Liver (tissue), 9 donors: ENCODE measurements around the gene FAM221B. TPM values are rescaled to one million over a fixed set of nuclear protein-coding genes. Genes with fewer than 3 reads are reported as not detected.

Experiments used
- DNase-seq: peaks from one replicate; pipeline ENCODE4 v3.0.0-alpha.2; 2017; ENCODE audit warnings: low spot score
- H3K27ac ChIP-seq, 2 donors: one replicate each; pipeline ENCODE4 v1.7.0; 2013; ENCODE audit warnings: inconsistent platforms in 2 of 2, low read length in 2 of 2, control low read depth in 1 of 2, low read depth in 1 of 2, mild to moderate bottlenecking in 1 of 2
- H3K27me3 ChIP-seq, 4 donors: one replicate each; pipeline versions ENCODE4 v1.6.1 to v1.7.0; 2013; ENCODE audit warnings: low read length in 3 of 4, inconsistent platforms in 1 of 4, mild to moderate bottlenecking in 1 of 4, moderate library complexity in 1 of 4; ENCODE audit not compliant: control insufficient read depth in 4 of 4, insufficient read depth in 4 of 4
- H3K36me3 ChIP-seq, 4 donors: one replicate each; pipeline versions ENCODE4 v1.6.1 to v1.7.0; 2013; ENCODE audit warnings: low read length in 3 of 4, mild to moderate bottlenecking in 3 of 4, low read depth in 1 of 4, moderate library complexity in 1 of 4; ENCODE audit not compliant: control insufficient read depth in 4 of 4, insufficient read depth in 3 of 4
- H3K4me1 ChIP-seq, 4 donors: one replicate each; pipeline versions ENCODE4 v1.6.1 to v1.7.0; 2013; ENCODE audit warnings: low read length in 3 of 4, mild to moderate bottlenecking in 3 of 4, moderate library complexity in 1 of 4; ENCODE audit not compliant: control insufficient read depth in 4 of 4, insufficient read depth in 4 of 4
- H3K4me3 ChIP-seq, 3 donors: one replicate each; pipeline versions ENCODE4 v1.6.1 to v1.7.0; 2013; ENCODE audit warnings: low read length in 3 of 3, control low read depth in 1 of 3, low read depth in 1 of 3, mild to moderate bottlenecking in 1 of 3
- H3K9ac ChIP-seq, 2 donors: one replicate each; pipeline ENCODE4 v1.7.0; 2013; ENCODE audit warnings: low read length in 2 of 2, mild to moderate bottlenecking in 2 of 2, moderate library complexity in 2 of 2, control low read depth in 1 of 2, low read depth in 1 of 2
- H3K9me3 ChIP-seq, 4 donors: one replicate each; pipeline versions ENCODE4 v1.6.1 to v1.7.0; 2013; ENCODE audit warnings: low read length in 3 of 4; ENCODE audit not compliant: control insufficient read depth in 4 of 4
- ATF3 ChIP-seq: IDR thresholded peaks from 2 replicates; pipeline ENCODE4 v1.6.1; 2016; ENCODE audit warnings: antibody characterized with exemption
- EGR1 ChIP-seq, 2 donors: IDR thresholded peaks; 2 replicates each; pipeline ENCODE4 v1.6.1; 2016 to 2018; ENCODE audit warnings: antibody characterized with exemption in 2 of 2, low read depth in 2 of 2
- FOXA1 ChIP-seq: IDR thresholded peaks from 2 replicates; pipeline ENCODE4 v1.6.1; 2016; ENCODE audit warnings: antibody characterized with exemption
- FOXA2 ChIP-seq: IDR thresholded peaks from 2 replicates; pipeline ENCODE4 v1.6.1; 2016; ENCODE audit warnings: antibody characterized with exemption
- GABPA ChIP-seq, 2 donors: IDR thresholded peaks in 1 of 2; conservative IDR thresholded peaks in 1 of 2; 2 replicates each; pipeline ENCODE4 v1.6.1; 2016; ENCODE audit warnings: antibody characterized with exemption in 2 of 2, mild to moderate bottlenecking in 1 of 2, moderate library complexity in 1 of 2
- HNF4G ChIP-seq: IDR thresholded peaks from 2 replicates; pipeline ENCODE4 v1.6.1; 2016; ENCODE audit warnings: antibody characterized with exemption
- JUND ChIP-seq, 2 donors: IDR thresholded peaks; 2 replicates each; pipeline ENCODE4 v1.6.1; 2016; ENCODE audit warnings: antibody characterized with exemption in 2 of 2
- MAX ChIP-seq: IDR thresholded peaks from 2 replicates; pipeline ENCODE4 v1.6.1; 2016; ENCODE audit warnings: antibody characterized with exemption
- NR2F2 ChIP-seq: IDR thresholded peaks from 2 replicates; pipeline ENCODE4 v1.6.1; 2016; ENCODE audit warnings: antibody characterized with exemption
- RAD21 ChIP-seq, 2 donors: IDR thresholded peaks; 2 replicates each; pipeline ENCODE4 v1.6.1; 2016; ENCODE audit warnings: antibody characterized with exemption in 2 of 2, mild to moderate bottlenecking in 2 of 2
- REST ChIP-seq: IDR thresholded peaks from 2 replicates; pipeline ENCODE4 v1.6.1; 2016; ENCODE audit warnings: antibody characterized with exemption, mild to moderate bottlenecking
- RXRA ChIP-seq, 2 donors: IDR thresholded peaks; 2 replicates each; pipeline ENCODE4 v1.6.1; 2017 to 2018; ENCODE audit warnings: antibody characterized with exemption in 2 of 2, mild to moderate bottlenecking in 1 of 2
- SP1 ChIP-seq: IDR thresholded peaks from 2 replicates; pipeline ENCODE4 v1.6.1; 2018; ENCODE audit warnings: antibody characterized with exemption, mild to moderate bottlenecking
- YY1 ChIP-seq: IDR thresholded peaks from 2 replicates; pipeline ENCODE4 v1.6.1; 2016; ENCODE audit warnings: antibody characterized with exemption, mild to moderate bottlenecking
- WGBS: extraction: QIAGEN DNeasy Blood & Tissue Kit; methylation state at CpG from one replicate; pipeline ENCODE4 v1.1.7; 2013; 5-methylcytosine and 5-hydroxymethylcytosine counted together
- polyA plus RNA-seq, 2 donors: library from polyadenylated mRNA; stranded (reverse) in 1 of 2; unstranded in 1 of 2; fragments of 200-250 nt in 1 of 2; fragments of >200 nt in 1 of 2; fragmentation: Nextera tagmentation in 1 of 2; extraction: Ambion mirVana in 1 of 2; gene quantifications; one replicate each; pipeline versions ENCODE4 v1.2.1 to v1.2.3, GENCODE V29; 2013 to 2015
- total RNA-seq, 2 donors: library from RNA; depleted of rRNA; stranded (reverse); fragments of >200 nt; gene quantifications; one replicate each; pipeline ENCODE4 v1.2.3, GENCODE V29; 2014
- donor health status: healthy.
- donor health status: healthy.
- donor health status: healthy.
- donor health status: healthy.
- donor health status: healthy.

Gene FAM221B
- total and polyA plus RNA-seq, 4 donors, result 0.35 TPM; not detected in 3

DNA sequence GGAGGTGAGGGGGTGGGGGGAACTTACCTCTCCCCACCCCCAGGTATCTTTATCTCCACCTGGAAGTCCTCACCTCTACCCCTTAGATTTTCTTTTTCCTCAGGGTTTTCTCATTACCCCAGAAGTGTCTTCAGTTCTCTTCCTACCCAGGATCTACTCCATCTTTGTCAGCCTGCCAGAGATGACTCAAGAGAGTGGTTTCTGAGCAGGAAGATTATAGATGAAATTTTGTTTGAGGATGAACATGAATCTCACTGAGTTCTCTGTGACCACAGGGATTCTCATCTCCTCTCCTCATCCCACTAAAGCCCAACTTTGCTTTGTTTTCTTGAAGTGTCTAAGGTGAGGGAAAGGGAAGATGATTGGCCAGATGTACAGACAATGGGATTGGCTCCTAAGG is 8.5 kb downstream of the FAM221B start:
- H3K27me3 ChIP-seq, result no peaks in the 10 kb centered on the region
- no peaks in the 10 kb centered on the region for H3K9me3 ChIP-seq
- H3K4me3 ChIP-seq, result no peak overlapping the region
- H3K36me3 ChIP-seq, result no peaks in the 10 kb centered on the region
- H3K9ac ChIP-seq, result no peak overlapping the region
- no peak for TF ChIP-seq FOXA2
- DNase-seq, result no peak
- no peak overlapping the region for H3K27ac ChIP-seq
- peaks cover 0 to 6% (median 3%) of the 10 kb centered on the region in 4 donors for H3K4me1 ChIP-seq

DNA sequence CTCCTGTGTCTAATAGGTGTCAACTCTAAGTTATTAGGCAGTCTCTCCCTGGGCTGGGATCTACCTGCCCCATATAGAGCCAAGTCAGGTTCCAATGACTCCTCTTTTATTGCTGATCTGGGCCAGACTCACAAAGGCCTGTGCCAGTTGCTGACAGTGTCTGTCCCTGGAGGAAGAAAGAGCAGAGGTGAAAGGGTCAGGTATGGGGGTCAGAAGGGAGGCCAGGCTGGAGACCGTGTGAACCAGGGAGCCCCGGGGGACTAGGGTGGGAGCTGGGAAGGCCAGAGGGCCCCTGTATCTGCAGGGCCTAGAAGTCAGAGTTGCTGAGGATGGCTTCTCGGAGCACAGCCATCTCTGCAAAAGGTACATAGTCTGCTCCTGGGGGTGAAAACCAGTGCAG is 10.2 kb downstream of the FAM221B start:
- H3K4me3 ChIP-seq, result no peak overlapping the region
- H3K36me3 ChIP-seq, result no peaks in the 10 kb centered on the region
- TF ChIP-seq RAD21 (IDR thresholded peaks at IDR 0.05) (no peak), NR2F2 (no peak), ATF3 (no peak), GABPA (IDR thresholded peaks at IDR 0.05 in 1 of 2, conservative IDR thresholded peaks at IDR 0.05 in 1 of 2) (no peak)
- no peak overlapping the region for H3K9ac ChIP-seq
- no peaks in the 10 kb centered on the region for H3K9me3 ChIP-seq
- no peak overlapping the region for H3K27ac ChIP-seq
- H3K4me1 ChIP-seq, result peaks cover 4 to 18% (median 11%) of the 10 kb centered on the region in 4 donors
- no peak for DNase-seq
- no peaks in the 10 kb centered on the region for H3K27me3 ChIP-seq
- 89% methylated on average over 3 of the region's 3 CpGs for WGBS

- no peak for DNase-seq
- no peaks in the 10 kb centered on the region for H3K9me3 ChIP-seq
- no peak overlapping the region for H3K27ac ChIP-seq
- TF ChIP-seq FOXA2, result no peak
- TF ChIP-seq FOXA1, result no peak
- TF ChIP-seq MAX, result no peak
- no peak for TF ChIP-seq REST
- no peak for TF ChIP-seq YY1
- no peak for TF ChIP-seq RXRA (IDR thresholded peaks at IDR 0.05)
- no peak for TF ChIP-seq HNF4G
- no peak for TF ChIP-seq NR2F2
- no peak for TF ChIP-seq SP1
- TF ChIP-seq JUND (IDR thresholded peaks at IDR 0.05), result no peak
- no peak for TF ChIP-seq ATF3
- TF ChIP-seq EGR1 (IDR thresholded peaks at IDR 0.05; ENCODE audit: low read depth in 2 of 2), result no peak
- H3K36me3 ChIP-seq, result no peaks in the 10 kb centered on the region
- H3K27me3 ChIP-seq, result no peaks in the 10 kb centered on the region
- H3K9ac ChIP-seq, result no peak overlapping the region
- H3K4me3 ChIP-seq, result no peak overlapping the region
- WGBS, result 78% methylated on average over 1 of the region's 1 CpG
- peaks cover 9 to 34% (median 26%) of the 10 kb centered on the region in 4 donors for H3K4me1 ChIP-seq
These were observed 11.8 kb downstream of the FAM221B start for GRCh38 chr9:35816708-35817107.
